Activated CD4-positive, CD25-positive, alpha-beta regulatory T cell treated with anti-CD3 and anti-CD28 coated beads, Interleukin-2, amount 50 U/mL, for 24 hours (primary cell): Measurements from ENCODE around the gene SCT.

Source experiments
- ATAC-seq, 2 donors: fragments of 150-1000 bp; cut with Tn5 transposase; one replicate each; pipeline ENCODE4 v1.10.0; 2021; ENCODE audit warnings: mild to moderate bottlenecking in 1 of 2, moderate library complexity in 1 of 2

Gene SCT

DNA sequence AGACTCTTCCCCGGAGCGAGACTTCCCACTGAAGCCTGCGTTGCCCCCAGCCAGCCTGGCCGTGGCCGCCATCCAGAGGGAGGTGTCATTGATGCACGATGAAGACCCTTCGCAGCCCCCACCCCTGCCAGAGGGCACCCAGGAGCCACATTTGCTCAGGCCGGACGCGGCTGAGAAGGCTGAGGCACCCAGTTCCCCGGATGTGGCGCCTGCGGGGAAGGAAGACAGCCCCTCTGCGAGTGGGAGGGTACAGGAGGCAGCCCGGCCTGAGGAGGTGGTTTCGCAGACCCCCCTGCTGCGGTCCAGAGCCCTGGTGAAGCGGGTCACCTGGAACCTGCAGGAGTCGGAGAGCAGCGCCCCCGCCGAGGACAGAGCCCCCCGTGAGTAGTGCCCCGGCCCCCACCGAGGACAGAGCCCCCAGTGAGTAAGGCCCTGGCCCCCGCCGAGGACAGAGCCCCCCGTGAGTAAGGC lies 17.6 kb downstream of the SCT start:
- ATAC-seq: no peak

DNA sequence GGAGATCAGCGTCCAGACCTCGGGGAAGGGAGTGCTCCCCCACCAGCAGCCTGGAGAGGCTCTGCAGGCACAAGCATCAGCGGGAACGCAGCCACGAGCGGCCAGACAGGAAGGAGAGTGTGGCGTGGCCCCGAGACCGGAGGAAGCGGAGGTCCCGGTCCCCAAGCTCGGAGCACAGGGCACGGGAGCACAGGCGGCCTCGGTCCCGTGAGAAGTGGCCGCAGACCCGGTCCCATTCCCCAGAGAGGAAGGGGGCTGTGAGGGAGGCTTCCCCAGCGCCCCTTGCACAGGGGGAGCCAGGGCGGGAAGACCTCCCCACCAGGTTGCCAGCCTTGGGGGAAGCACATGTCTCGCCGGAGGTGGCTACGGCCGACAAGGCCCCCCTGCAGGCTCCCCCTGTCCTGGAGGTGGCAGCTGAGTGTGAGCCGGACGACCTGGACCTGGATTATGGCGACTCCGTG lies 18.2 kb downstream of the SCT start:
- no peak for ATAC-seq

DNA sequence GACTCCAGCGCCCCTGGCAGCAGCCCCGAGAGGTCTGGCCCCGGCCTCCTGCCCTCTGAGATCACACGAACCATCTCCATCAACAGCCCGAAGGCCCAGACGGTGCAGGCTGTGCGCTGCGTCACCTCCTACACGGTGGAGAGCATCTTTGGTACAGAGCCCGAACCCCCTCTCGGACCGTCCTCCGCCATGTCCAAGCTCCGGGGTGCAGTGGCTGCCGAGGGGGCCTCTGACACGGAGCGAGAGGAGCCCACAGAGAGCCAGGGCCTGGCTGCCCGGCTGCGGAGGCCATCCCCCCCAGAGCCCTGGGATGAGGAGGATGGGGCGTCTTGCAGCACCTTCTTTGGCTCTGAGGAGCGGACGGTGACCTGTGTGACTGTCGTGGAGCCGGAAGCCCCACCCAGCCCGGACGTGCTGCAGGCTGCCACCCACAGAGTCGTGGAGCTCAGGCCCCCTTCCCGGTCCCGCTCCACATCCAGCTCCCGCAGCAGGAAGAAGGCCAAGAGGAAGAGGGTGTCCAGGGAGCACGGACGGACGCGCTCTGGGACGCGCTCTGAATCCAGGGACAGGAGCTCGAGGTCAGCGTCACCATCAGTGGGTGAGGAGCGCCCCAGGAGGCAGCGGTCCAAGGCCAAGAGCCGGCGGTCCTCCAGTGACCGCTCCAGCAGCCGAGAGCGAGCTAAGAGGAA lies 18.9 kb downstream of the SCT start:
- no peak for ATAC-seq

DNA sequence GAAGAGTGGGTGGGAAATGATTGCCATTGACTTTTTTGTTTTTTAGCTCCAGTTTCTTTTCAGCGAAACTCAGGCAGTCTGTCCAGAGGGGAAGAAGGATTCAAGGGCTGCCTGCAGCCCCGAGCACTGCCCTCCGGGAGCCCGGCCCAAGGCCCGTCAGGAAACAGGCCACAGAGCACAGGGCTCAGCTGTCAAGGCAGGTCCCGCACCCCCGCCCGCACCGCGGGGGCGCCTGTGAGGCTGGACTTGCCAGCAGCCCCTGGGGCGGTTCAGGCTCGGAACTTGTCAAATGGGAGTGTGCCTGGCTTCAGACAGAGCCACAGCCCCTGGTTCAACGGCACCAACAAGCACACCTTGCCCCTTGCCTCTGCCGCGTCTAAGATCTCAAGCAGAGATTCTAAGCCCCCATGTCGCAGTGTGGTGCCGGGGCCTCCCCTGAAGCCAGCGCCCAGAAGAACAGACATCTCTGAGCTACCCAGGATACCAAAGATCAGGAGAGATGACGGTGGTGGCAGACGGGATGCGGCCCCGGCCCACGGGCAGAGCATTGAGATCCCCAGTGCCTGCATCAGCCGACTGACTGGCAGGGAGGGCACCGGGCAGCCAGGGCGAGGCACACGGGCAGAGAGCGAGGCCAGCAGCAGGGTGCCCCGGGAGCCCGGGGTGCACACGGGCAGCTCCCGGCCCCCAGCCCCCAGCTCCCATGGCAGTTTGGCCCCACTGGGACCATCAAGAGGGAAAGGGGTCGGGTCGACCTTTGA lies 19.8 kb downstream of the SCT start:
- ATAC-seq: no peak

DNA sequence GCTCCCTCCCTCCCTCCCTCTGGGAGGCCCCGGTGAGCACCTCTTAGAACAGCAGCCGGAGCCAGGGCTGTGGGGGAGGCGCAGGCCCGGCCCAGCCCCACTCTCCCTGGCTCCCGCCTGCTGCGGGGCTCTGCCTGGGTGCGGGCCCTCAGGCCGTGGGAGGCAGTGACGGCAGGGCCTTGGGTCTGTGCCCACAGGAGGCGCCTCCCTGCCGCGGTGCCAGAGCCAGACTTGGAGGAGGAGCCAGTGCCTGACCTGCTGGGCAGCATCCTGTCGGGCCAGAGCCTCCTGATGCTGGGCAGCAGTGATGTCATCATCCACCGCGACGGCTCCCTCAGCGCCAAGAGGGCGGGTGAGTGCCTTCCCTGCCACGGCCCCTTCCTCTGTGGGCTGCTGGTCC lies 20.7 kb downstream of the SCT start:
- ATAC-seq: no peak

DNA sequence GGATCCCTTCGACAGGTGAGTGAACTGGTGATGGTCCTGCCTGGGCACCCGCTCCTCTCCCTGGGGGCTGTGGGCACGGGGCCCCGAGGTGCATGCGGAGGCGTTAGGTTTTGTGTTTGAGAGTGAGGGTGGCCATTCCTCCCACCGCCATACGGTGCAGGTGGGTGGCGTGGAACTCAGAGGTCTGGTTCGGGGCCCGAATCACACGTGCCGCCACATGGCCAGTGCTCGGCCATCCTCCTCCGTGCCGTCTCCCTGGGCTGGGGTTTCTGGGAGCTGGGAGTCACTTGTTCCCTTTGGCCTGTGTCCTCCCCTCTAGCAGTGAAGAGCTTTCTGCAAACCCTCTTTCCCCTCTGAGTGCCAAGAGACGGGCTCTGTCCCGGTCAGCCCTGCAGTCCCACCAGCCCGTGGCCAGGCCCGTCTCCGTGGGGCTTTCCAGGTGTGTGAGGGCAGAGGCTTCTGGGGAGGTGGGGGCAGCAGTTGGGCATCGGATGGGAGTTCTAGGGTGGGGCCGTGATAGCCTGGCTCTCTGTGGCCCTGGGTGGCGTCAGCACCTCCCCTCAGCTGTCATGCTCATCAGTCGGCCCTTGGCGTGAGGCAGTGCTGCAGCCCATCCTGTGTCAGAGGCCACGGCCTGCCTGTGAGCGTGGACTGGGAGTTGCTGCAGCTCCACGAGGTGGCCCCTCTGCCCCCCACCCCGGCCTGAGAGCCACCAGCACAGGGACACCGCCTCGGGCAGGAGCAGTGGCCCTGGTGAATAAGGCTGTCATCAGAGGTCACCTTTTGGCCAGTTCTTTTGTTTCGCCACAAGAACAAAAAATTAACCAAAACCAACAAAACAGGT lies 21.5 kb downstream of the SCT start:
- ATAC-seq: no peak

DNA sequence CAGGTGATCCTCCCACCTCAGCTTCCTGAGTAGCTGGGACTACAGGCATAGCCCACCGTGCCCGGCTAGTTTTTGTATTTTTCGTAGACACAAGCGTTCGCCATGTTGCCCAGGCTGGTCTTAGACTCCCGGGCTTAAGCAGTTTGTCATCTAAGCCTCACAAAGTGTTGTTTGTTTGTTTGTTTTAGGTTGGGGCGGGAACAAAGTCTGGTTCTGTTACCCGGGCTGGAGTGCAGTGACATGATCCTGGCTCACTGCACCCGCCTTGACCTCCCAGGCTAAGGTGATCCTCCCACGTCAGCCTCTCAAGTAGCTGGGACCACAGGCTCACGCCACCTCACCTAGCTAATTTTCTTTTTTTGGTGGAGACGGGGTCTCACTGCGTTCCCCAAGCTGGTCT lies 23.8 kb downstream of the SCT start:
- ATAC-seq: no peak

DNA sequence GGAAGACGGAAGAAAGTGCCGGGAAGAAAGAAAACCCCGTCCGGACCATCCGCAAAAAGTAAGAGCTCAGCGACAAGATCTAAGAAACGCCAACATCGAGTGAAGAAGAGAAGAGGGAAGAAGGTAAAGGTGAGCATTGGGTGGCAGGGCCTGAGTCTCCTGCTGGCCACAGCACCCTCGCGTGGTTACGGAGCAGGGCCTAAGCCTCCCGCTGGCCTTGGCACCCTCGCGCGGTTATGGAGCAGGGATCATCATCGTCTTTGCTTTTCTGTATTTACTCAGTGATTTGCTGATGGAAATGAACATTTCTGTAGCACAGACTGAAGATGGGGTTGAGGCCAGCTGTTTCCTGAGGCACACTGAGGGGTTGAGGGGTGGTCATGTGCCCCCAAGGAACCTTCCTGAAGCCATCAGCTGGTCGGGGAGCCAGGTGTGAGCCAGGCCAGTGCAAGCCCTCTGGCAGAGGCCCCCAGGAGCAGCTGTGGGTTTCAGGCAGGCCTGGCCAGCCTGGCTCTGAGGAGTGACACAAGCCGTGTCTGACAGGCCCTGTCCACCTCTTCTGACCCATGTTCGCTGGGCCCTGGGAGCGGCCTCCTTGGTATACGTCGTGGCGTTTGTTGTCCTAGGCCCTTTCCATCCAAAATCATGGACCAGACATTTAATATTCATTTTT lies 25.3 kb downstream of the SCT start:
- ATAC-seq: no peak

DNA sequence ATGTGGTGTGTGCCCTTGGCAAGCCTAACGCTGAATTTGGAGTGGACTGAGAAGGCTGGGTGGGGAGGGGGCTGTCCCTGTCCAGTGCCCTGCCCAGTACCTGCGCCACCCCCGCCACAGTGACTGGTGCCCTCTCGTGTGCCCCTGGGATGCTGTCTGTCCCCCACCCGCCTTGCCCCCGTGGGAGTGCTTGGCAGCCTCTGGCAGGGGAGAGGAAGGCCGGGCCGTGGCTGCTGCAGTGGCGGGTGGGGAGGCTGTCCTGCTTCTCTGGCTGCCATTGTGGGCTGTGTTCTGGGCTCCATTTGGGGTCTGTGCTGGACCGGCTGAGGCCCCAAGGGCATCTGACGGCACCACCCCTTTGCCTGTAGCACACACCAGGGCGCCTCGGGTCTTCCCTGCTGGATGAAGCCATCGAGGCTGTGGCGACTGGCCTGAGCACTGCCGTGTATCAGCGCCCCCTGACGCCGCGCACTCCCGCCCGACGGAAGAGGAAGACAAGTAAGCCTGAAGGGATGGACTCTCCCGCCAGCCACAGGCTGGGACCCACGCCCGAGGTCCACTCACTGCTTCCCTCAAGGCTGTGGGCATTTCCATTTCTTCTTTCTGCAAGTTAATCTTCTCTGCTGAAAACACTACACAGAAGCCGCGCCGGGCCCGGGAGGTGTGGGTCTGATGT lies 28.8 kb downstream of the SCT start:
- no peak for ATAC-seq

DNA sequence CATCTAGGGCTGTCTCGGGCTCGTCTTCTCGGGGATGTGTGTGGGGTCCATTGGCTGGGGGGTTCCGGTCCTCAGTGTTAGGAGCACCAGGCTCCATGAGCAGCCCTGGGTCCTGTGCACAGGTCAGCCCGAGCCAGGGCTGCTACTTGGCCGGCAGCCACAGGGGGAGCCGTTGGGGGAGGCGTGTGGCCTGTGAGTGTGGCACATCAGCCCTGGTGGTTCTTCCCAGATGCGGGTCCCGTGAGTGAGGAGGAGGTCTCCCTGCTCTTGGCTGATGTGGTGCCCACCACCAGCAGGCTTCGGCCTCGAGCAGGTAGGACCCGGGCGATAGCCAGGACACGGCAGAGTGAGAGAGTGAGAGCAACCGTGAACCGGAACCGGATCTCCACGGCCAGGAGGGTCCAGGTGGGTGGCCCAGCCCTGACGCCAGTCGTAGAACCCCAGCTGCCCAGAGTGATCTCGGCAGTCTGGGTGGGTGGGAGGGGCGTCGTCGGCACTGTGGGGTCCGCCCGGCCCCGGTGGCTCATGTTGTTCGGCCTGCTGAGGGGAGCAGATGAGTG lies 29.7 kb downstream of the SCT start:
- ATAC-seq: no peak

DNA sequence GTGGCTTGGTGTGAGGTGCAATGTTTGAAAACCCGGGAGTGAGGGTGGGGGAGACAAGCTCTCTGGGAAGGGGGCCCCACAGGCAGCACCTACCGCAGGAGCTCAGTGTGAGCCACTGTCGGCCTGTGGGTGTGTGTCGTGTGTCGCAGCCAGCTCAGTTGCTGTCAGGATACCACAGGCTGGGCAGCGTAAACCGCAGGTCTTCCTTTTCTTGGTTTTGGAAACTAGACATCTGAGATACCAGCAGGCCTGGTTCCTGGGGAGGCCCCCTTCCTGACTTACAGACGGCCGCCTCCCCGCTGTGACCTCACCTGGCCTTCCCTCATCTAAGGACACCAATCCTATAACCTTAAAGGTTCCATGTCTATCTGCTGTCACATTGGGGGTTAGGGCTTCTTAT lies 30.6 kb downstream of the SCT start:
- no peak for ATAC-seq

DNA sequence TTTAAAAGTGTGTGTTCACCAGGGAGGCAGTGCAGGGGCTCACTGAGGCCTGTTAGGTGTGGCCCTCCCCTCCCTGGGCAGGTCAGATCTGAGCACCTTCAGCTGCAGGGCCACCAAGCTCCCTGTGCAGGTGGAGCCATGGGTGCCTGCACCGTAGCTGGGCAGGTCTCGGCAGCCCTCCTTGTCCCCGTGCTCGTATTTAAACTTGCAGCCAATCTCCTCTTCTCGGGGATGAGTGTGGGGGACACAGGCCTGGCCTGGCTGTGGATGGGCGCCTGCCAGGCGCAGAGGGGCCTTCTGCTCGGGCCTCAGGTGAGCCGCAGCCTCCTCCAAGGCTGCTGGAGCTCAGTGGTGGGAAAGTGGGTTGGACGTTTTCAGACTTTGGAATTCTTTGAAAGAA lies 31.6 kb downstream of the SCT start:
- ATAC-seq: no peak

DNA sequence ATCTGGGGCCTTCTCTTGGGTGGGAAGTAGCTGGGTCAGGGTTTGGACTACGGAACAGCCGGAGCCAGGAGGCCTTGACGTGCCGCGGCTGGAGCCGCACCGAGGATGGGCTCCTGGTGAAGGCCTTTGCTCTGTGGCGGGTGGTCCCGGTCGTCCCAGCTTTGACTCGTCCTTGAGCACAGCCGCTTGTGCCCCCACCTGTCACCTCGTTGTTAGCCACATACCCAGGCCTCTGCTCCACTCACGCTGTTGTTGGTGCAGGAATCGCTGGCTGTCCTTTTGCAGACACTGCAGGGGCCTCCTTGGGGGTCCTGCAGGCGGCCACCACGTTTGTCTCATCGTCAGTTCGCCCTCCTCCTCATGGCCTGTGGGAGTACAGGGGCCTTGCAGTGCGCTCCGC lies 33.6 kb downstream of the SCT start:
- ATAC-seq: no peak

DNA sequence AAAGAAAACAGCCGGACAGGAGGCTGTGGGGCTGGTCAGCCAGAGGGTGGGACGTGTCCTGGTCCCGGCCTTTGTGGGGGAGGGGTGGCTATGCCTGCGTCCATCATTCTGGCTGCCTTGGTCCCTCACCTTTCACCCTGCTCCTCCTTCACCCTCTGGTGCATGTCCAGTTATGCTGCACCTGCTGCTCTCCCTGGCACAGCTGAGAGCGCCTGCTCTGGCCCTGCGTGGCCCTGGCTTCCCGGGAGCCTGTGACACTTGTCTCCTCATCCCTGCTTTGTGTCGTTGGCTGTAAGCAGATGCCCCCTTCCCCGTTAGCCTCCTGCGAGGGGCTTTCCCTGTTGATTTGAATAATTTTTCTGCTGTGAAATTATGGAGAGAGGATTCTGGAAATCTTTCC lies 34.1 kb downstream of the SCT start:
- no peak for ATAC-seq

DNA sequence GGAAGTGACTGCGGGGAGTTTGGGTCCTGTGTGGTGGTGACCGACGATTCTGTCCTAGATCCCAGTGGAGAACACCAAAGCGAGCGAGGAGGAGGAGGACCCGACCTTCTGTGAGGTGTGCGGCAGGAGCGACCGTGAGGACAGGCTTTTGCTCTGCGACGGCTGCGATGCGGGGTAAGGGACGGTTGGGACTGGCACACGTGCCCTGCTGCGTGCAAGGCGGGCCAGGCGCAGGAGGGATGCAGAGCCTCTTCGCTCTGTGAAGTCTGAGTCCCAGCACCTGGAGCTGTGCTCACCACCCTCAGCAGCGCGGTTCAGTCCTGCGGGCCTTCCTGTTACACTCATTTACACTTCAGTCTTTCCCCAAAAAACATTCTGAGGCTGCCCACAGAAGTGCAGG lies 34.5 kb downstream of the SCT start:
- no peak for ATAC-seq

DNA sequence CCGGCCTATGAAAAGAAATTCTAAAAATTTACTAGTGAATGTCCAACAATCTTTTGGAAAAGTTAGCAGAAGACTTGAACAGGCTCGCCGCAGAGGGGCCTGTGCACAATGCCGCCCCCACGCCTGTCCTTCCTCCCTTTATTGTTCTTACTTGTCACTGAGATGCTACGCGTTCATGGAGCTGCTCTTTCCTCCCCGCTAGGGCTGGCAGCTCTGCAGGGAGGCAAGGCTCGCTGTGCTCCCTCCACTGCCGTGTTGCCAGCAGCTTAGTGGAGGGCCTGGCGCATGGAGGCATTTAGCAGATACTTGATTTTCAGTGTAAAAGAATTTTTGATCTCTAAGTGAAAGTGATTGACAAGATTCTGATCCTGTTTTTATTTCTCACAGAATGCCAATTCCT lies 36.0 kb downstream of the SCT start:
- no peak for ATAC-seq

DNA sequence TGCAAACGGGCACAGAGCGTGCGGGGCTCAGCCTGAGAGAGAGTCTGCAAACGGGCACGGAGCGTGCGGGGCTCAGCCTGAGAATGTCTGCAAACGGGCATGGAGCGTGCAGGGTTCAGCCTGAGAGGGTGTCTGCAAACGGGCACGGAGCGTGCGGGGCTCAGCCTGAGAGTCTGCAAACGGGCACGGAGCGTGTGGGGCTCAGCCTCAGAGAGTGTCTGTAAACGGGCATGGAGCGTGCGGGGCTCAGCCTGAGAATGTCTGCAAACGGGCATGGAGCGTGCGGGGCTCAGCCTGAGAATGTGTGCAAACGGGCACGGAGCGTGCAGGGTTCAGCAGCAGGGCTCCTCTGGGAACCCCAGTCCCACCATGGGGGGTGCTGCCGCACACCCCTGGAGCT lies 37.2 kb downstream of the SCT start:
- ATAC-seq: no peak

DNA sequence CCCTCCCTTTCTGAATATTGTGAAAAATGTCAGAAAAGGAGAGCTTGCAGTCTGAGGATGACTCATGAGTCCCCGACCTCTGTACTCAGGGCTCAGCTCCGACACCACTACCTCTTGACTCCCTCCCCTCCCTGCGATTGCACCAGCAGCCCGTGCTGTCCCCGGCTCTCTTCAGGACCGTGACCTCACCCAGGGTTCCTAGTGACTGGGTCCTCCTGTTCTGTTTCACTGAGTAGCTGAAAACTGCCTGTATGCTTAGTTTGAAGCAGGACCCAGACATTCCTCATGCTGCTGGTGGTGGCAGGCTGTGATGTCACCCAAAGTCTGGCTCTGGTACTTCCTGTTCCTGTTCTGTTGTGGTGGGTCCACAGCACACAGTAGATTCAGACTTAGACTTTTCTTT lies 39.0 kb downstream of the SCT start:
- peak; percentile 99 for ATAC-seq

DNA sequence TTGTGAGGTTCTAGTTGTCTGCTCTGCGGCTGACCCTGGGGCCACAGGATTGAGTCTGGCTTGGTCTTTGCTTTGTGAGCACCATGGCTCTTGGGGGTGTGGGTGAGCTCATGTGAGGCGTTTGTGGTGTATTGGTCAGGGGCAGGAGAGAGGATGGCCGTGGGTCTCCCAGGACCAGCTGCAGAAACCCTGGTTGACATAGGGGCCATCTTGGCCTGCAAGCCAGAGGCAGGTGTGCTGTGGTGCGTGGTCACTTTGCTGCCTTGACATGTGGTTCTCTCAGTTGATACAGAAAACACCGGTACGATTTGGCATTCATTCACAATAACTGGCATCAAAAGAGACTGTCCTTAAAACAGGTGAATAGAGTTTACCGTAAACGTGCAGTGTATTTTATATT lies 39.4 kb downstream of the SCT start:
- ATAC-seq: peak; percentile 1 to 6

DNA sequence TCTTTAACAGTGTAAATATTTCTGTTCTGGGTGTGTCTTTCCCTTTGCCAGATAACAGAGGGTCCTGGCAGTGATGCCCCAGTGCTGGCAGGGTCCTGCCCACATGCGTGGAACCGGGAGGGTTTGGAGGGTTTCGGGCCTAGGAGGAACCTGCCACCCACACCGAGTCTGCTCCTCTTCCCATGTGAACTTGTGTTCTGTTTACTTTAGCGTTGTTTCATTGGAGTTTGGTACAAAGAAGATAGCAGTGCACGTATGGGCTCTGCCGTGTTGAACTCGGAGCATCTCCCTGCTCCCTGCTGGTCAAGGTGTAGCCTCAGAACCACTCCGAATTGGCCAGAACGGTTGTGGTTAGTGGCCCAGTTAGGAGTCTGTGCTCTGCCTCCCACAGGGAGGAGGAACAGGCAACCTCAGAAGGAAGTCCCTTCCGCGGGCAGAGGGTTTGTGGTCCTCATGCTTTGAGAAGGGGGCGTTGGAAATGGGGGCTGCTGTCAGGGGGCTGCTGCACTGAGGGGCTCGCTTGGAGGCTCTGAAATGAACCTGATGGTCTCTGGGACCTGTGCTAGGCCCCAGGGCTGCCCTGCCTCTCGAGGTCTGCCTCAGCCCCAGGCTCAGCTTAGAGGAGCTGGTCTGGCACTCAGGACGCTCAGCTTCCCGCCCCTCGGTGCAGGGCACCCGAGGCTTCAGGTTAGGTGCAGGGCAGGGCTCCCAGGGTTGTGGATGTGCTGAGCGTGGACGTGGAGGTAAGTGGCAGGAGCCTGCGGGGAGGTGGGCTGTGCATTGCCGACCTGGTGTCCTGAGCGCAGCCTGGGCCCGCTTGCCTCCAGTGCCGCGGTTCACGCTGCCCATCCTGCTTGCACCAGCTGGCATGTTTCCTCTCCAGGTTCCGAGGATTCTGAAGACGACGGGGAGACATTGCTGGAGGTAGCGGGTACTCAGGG lies 40.3 kb downstream of the SCT start:
- no peak for ATAC-seq

DNA sequence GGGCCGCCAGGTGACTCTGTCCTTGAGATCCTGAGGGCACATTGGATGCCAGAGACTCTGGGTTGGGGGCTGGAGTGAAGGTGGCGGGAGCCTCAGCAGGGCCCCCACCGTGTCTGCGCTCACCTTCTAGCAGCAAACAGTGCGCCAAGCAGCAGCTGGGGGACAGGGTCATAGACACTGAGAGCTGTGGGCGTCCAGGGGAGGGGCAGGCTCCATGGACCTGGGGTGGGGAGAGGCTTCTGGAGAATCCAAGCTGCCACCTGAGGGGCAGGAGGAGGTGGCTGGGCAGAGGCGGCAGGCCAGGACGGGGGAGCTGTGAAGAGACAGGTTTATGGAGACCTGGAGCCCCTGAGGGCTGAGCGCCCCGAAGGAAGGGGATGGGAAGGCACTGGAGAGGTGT lies 42.7 kb downstream of the SCT start:
- no peak for ATAC-seq
